ENCODE measurements around the gene TGFB2. TPM values are rescaled to one million over a fixed set of nuclear protein-coding genes. Genes with fewer than 3 reads are reported as not detected.

TGFB2 gene
- total and polyA plus RNA-seq, 2 experiments from 2014 or later: 0.31 to 1.4 TPM

GRCh38 chr1:218362418-218363076 lies 17.4 kb downstream of the TGFB2 start:
- H3F3A ChIP-seq (replicated peaks; ENCODE audit: low read depth): no peaks in the 10 kb centered on the region
- no peak overlapping the region for H2AFZ ChIP-seq
- Mint-ChIP-seq H3K36me3 (ENCODE audit: low read depth) (no peaks in the 10 kb centered on the region), H3K4me1 (peaks cover 6% of the 10 kb centered on the region; the same call in 1 of the 3 replicates), H3K9me3 (no peaks in the 10 kb centered on the region), H3K27ac (no peak overlapping the region), H3K27me3 (ENCODE audit: insufficient read depth, low read depth, poor library complexity) (no peaks in the 10 kb centered on the region), H3K4me3 (no peak overlapping the region)
- H3K9me2 ChIP-seq (ENCODE audit: insufficient read depth): no peaks in the 10 kb centered on the region
- no peak overlapping the region for H3K4me2 ChIP-seq
- H4K20me1 ChIP-seq (replicated peaks; ENCODE audit: insufficient read depth): no peaks in the 10 kb centered on the region
- TF ChIP-seq, protein P1, sequence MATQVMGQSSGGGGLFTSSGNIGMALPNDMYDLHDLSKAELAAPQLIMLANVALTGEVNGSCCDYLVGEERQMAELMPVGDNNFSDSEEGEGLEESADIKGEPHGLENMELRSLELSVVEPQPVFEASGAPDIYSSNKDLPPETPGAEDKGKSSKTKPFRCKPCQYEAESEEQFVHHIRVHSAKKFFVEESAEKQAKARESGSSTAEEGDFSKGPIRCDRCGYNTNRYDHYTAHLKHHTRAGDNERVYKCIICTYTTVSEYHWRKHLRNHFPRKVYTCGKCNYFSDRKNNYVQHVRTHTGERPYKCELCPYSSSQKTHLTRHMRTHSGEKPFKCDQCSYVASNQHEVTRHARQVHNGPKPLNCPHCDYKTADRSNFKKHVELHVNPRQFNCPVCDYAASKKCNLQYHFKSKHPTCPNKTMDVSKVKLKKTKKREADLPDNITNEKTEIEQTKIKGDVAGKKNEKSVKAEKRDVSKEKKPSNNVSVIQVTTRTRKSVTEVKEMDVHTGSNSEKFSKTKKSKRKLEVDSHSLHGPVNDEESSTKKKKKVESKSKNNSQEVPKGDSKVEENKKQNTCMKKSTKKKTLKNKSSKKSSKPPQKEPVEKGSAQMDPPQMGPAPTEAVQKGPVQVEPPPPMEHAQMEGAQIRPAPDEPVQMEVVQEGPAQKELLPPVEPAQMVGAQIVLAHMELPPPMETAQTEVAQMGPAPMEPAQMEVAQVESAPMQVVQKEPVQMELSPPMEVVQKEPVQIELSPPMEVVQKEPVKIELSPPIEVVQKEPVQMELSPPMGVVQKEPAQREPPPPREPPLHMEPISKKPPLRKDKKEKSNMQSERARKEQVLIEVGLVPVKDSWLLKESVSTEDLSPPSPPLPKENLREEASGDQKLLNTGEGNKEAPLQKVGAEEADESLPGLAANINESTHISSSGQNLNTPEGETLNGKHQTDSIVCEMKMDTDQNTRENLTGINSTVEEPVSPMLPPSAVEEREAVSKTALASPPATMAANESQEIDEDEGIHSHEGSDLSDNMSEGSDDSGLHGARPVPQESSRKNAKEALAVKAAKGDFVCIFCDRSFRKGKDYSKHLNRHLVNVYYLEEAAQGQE (IDR thresholded peaks at IDR 0.05; ENCODE audit: unreplicated experiment): no peak
- TF ChIP-seq ETS1 (IDR thresholded peaks at IDR 0.05) (no peak), ZNF114 (CRISPR knock-in tag; IDR thresholded peaks at IDR 0.05) (no peak), POLR2AphosphoS5 (IDR thresholded peaks at IDR 0.05; ENCODE audit: low read depth) (no peak)
- H3K4me1 ChIP-seq (ENCODE audit: insufficient read depth): no peaks in the 10 kb centered on the region; the same call in 1 of the 2 replicates
- no peaks in the 10 kb centered on the region for H3K27me3 ChIP-seq (ENCODE audit: insufficient read depth)
- ATAC-seq: no peak
- H3K36me3 ChIP-seq (ENCODE audit: insufficient read depth): no peaks in the 10 kb centered on the region
- H3K4me3 ChIP-seq: no peak overlapping the region
- H3K79me2 ChIP-seq (replicated peaks; ENCODE audit: insufficient read depth): no peaks in the 10 kb centered on the region
- H3K27ac ChIP-seq (ENCODE audit: low read depth): no peak overlapping the region
- DNase-seq (ENCODE audit: low spot score): no peak

DNA sequence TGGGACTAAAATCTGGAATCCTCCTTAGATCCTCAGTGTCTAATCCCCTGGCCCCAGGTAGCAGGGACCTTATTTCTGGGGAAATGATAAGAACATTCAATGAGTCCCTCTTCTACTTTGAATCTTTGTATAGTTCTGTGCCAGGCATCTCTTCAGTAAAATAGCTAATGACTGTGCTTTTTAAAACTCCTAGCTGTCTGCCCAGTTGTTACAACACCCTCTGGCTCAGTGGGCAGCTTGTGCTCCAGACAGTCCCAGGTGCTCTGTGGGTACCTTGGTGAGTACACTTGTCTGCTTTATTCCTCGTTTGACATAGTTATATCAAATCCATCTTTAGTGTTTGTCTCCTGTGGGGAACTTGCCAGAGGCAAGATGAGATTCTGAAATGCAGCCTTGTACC lies 18.0 kb downstream of the TGFB2 start:
- Histone ChIP-seq H3K4me2 (no peak overlapping the region), H3F3A (replicated peaks; ENCODE audit: low read depth) (no peaks in the 10 kb centered on the region), H3K4me3 (no peak overlapping the region), H3K4me1 (ENCODE audit: insufficient read depth) (no peaks in the 10 kb centered on the region; the same call in 1 of the 2 replicates), H4K20me1 (replicated peaks; ENCODE audit: insufficient read depth) (no peaks in the 10 kb centered on the region), H2AFZ (no peak overlapping the region), H3K9me2 (ENCODE audit: insufficient read depth) (no peaks in the 10 kb centered on the region), H3K27ac (ENCODE audit: low read depth) (no peak overlapping the region), H3K79me2 (replicated peaks; ENCODE audit: insufficient read depth) (no peaks in the 10 kb centered on the region), H3K27me3 (ENCODE audit: insufficient read depth) (no peaks in the 10 kb centered on the region), H3K36me3 (ENCODE audit: insufficient read depth) (no peaks in the 10 kb centered on the region)
- H3K36me3 Mint-ChIP-seq (ENCODE audit: low read depth): no peaks in the 10 kb centered on the region
- no peak for ATAC-seq
- no peak overlapping the region for H3K4me3 Mint-ChIP-seq
- no peak overlapping the region for H3K27ac Mint-ChIP-seq
- H3K9me3 Mint-ChIP-seq: no peaks in the 10 kb centered on the region
- no peaks in the 10 kb centered on the region for H3K27me3 Mint-ChIP-seq (ENCODE audit: insufficient read depth, low read depth, poor library complexity)
- H3K4me1 Mint-ChIP-seq: peaks cover 6% of the 10 kb centered on the region; the same call in 1 of the 3 replicates
- no peak for DNase-seq (ENCODE audit: low spot score)
- TF ChIP-seq ZNF331 (CRISPR knock-in tag; IDR thresholded peaks at IDR 0.05; ENCODE audit: low read depth) (no peak), JUNB (IDR thresholded peaks at IDR 0.05; ENCODE audit: unreplicated experiment) (no peak), ETS1 (IDR thresholded peaks at IDR 0.05) (no peak), NANOG (IDR thresholded peaks at IDR 0.05; ENCODE audit: borderline replicate concordance) (no peak), ZNF114 (CRISPR knock-in tag; IDR thresholded peaks at IDR 0.05) (no peak), CTCF (conservative IDR thresholded peaks at IDR 0.05; ENCODE audit: low read depth in 2 of 2) (no peak), STAT1 (IDR thresholded peaks at IDR 0.05; ENCODE audit: unreplicated experiment) (no peak)
- TF ChIP-seq, protein P1 (IDR thresholded peaks at IDR 0.05; ENCODE audit: unreplicated experiment): no peak

Data from GM23338 (cell line).